ENCODE measurements around the gene PRKCSH. TPM values are rescaled to one million over a fixed set of nuclear protein-coding genes. Genes with fewer than 3 reads are reported as not detected.

The PRKCSH gene
- total and polyA plus RNA-seq, 10 of the 15 experiments (the other 5 are each of a cell fraction or from before 2014, with no cell fraction given), result 1.1 to 280 (median 44.1) TPM

DNA sequence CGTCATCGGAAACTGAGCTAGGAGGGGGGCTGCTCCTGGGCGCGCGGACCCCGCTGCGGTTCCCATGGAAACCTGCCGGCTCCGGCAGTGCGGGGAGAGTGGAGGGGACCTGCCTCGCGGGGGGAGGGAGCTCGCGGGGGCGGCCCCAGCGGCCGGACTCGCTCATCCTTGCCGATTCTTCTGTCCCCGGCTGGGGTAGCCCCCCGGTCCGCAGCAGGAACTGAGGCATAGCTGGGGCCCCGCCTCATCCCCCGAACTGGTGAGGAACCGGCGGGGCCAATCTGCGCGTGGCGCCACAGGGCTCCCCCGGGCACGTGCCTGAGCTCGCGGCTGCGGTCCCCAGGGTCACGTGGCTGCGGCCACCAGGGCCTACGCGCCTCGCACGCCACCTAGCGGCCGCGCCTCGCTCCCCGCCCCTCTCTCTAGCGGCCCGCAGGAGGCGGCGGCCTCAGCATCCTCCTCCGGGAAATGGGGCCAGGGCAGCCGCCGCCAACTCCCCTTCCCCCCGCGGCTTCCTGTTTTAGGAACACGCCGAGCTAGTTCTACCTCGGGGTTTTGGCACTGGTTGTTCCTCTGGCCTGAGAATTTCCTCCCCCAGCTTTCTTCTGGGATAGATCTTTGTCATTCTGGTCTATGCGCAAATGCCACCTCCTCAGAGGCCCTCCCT, 47.1 kb downstream of the PRKCSH start:
- H2AFZ ChIP-seq (ENCODE audit: control insufficient read depth, low read depth, low read length), result peak overlapping the region; percentile 80
- 1% methylated on average over 42 of the region's 58 CpGs for WGBS (ENCODE audit: insufficient coverage, insufficient replicate concordance, low lambda C conversion rate, missing lambda C conversion rate)
- POLR2A ChIA-PET, result interaction anchor here (0.8 to 1.8 kb wide), 7 partner anchors 30 to 326 kb away, joined by 3 to 12 read pairs (median 5); partner anchors contain the start of genes CCDC159, ECSIT, SWSAP1 and TMEM205
- TF ChIP-seq CBFB (IDR thresholded peaks at IDR 0.05; ENCODE audit: low read depth) (no peak), ZNF217 (IDR thresholded peaks at IDR 0.05) (peak; percentile 75; the same call in 1 of the 2 replicates), NRF1 (conservative IDR thresholded peaks at IDR 0.05; ENCODE audit: low read depth, low read length) (no peak), ZNF687 (IDR thresholded peaks at IDR 0.05) (peak; percentile 86), SMARCA5 (IDR thresholded peaks at IDR 0.05) (peak; percentile 100), BCL3 (IDR thresholded peaks at IDR 0.05; ENCODE audit: borderline replicate concordance, insufficient read depth, low read depth, low read length, poor library complexity, severe bottlenecking) (peak; percentile 33), ZSCAN29 (IDR thresholded peaks at IDR 0.05) (no peak), NFXL1 (IDR thresholded peaks at IDR 0.05; ENCODE audit: borderline replicate concordance) (no peak), RAD21 (IDR thresholded peaks at IDR 0.05; ENCODE audit: insufficient read depth, low read depth, low read length) (peak; percentile 69)
- TF ChIP-seq, protein P1, sequence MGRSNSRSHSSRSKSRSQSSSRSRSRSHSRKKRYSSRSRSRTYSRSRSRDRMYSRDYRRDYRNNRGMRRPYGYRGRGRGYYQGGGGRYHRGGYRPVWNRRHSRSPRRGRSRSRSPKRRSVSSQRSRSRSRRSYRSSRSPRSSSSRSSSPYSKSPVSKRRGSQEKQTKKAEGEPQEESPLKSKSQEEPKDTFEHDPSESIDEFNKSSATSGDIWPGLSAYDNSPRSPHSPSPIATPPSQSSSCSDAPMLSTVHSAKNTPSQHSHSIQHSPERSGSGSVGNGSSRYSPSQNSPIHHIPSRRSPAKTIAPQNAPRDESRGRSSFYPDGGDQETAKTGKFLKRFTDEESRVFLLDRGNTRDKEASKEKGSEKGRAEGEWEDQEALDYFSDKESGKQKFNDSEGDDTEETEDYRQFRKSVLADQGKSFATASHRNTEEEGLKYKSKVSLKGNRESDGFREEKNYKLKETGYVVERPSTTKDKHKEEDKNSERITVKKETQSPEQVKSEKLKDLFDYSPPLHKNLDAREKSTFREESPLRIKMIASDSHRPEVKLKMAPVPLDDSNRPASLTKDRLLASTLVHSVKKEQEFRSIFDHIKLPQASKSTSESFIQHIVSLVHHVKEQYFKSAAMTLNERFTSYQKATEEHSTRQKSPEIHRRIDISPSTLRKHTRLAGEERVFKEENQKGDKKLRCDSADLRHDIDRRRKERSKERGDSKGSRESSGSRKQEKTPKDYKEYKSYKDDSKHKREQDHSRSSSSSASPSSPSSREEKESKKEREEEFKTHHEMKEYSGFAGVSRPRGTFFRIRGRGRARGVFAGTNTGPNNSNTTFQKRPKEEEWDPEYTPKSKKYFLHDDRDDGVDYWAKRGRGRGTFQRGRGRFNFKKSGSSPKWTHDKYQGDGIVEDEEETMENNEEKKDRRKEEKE (IDR thresholded peaks at IDR 0.05), result 0 out of 2 replicates have a peak, but pooled peaks have one; percentile 62
- TF ChIP-seq, protein P2, sequence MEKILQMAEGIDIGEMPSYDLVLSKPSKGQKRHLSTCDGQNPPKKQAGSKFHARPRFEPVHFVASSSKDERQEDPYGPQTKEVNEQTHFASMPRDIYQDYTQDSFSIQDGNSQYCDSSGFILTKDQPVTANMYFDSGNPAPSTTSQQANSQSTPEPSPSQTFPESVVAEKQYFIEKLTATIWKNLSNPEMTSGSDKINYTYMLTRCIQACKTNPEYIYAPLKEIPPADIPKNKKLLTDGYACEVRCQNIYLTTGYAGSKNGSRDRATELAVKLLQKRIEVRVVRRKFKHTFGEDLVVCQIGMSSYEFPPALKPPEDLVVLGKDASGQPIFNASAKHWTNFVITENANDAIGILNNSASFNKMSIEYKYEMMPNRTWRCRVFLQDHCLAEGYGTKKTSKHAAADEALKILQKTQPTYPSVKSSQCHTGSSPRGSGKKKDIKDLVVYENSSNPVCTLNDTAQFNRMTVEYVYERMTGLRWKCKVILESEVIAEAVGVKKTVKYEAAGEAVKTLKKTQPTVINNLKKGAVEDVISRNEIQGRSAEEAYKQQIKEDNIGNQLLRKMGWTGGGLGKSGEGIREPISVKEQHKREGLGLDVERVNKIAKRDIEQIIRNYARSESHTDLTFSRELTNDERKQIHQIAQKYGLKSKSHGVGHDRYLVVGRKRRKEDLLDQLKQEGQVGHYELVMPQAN (conservative IDR thresholded peaks at IDR 0.05), result peak; percentile 90

More for the DNA sequence above, 47.1 kb downstream of the PRKCSH start:
- DNase-seq (ENCODE audit: low read depth, low spot score), result peak; percentile 50
- no peaks in the 10 kb centered on the region for H4K20me1 ChIP-seq (ENCODE audit: control insufficient read depth, insufficient read depth)
- peak; percentile 95 for ATAC-seq
- peak overlapping the region; percentile 40; the same call in 1 of the 2 replicates for H3K4me3 ChIP-seq
- no peaks in the 10 kb centered on the region; the same call in 2 of the 3 replicates for H3K9me3 ChIP-seq (replicated peaks; ENCODE audit: control insufficient read depth, insufficient read depth, low read length)
- no peak overlapping the region for H3K27ac ChIP-seq (ENCODE audit: control insufficient read depth, insufficient read depth)
- H3K79me2 ChIP-seq (ENCODE audit: control insufficient read depth, insufficient read depth, low read length), result no peaks in the 10 kb centered on the region
- FAIRE-seq, result peak; percentile 92
- in situ Hi-C loops (cut with MboI), result no loop called here
- SMC1A ChIA-PET (ENCODE audit: uncharacterized antibody, unreplicated experiment), result interaction anchor here (0.9 to 2.4 kb wide), 20 partner anchors 9 to 447 kb away, joined by 3 to 30 read pairs (median 4); partner anchors contain the start of genes CCDC159, ELOF1, SWSAP1 and TMEM205
- H3K9ac ChIP-seq (ENCODE audit: control insufficient read depth, insufficient read depth, low read length), result 0 out of 2 replicates have a peak overlapping the region, but pooled peaks have one; percentile 22
- intact Hi-C loops (cut with micrococcal nuclease; ENCODE audit: unreplicated experiment), result loop anchor here (1.0 to 2.0 kb wide), 3 partner anchors 47 to 190 kb away; partner anchors contain the start of genes ODAD3 and PRKCSH
- RAD21 ChIA-PET (ENCODE audit: unreplicated experiment), result interaction anchor here (0.7 to 2.2 kb wide), 27 partner anchors 9 to 239 kb away, joined by 3 to 43 read pairs (median 4); partner anchors contain the start of genes CCDC159, ECSIT, ELOF1 and ODAD3
- H3K4me2 ChIP-seq (ENCODE audit: control insufficient read depth, insufficient read depth), result peak overlapping the region; percentile 87
- peaks cover 8 to 10% of the 10 kb centered on the region in 2 experiments for H3K27me3 ChIP-seq (replicated peaks in 1 of 2; ENCODE audit: control insufficient read depth in 2 of 2, insufficient read depth in 2 of 2, low read length in 1 of 2)
- no peaks in the 10 kb centered on the region for H3K36me3 ChIP-seq (ENCODE audit: control insufficient read depth in 2 of 2, insufficient read depth in 2 of 2, low read length in 1 of 2)
- no TSS peak for BruUV-seq (replicated peaks)
- CTCF ChIA-PET, result interaction anchor here (0.5 to 3.3 kb wide), 43 partner anchors 8 to 540 kb away, joined by 3 to 76 read pairs (median 5); partner anchors contain the start of genes CCDC159, ECSIT, ODAD3 and PRKCSH
- H3K4me1 ChIP-seq (ENCODE audit: control insufficient read depth, insufficient read depth, low read length), result peaks cover 19% of the 10 kb centered on the region

Measured in GM12878 (cell line).